Gastroesophageal sphincter (tissue), 4 donors: ENCODE data around the gene YWHAH. TPM values are rescaled to one million over a fixed set of nuclear protein-coding genes. Genes with fewer than 3 reads are reported as not detected.

Experiments
- ATAC-seq: fragments of 150-250 bp; one replicate; pipeline ENCODE4 v1.9.1; 2016; ENCODE audit warnings: mild to moderate bottlenecking, moderate library complexity
- H3K27ac ChIP-seq, 4 donors: fragments of 200-600 bp; sonication (generic) in 3 of 4; 1 replicate in 3 of 4; 2 replicates in 1 of 4; pipeline ENCODE4 v1.5.1; 2016 to 2019
- H3K27me3 ChIP-seq: fragments of 200-600 bp; sonication (generic); one replicate; pipeline ENCODE4 v1.5.1; 2019
- H3K36me3 ChIP-seq, 2 donors: fragments of 200-600 bp; sonication (generic); one replicate each; pipeline ENCODE4 v1.5.1; 2019; ENCODE audit warnings: control low read depth in 1 of 2
- H3K4me1 ChIP-seq, 3 donors: fragments of 200-600 bp; sonication (generic); 1 replicate in 2 of 3; 2 replicates in 1 of 3; pipeline ENCODE4 v1.5.1; 2016 to 2019; ENCODE audit warnings: control low read depth in 2 of 3
- H3K4me3 ChIP-seq, 2 donors: fragments of 200-600 bp; sonication (generic); one replicate each; pipeline ENCODE4 v1.5.1; 2019; ENCODE audit warnings: mild to moderate bottlenecking in 1 of 2, moderate library complexity in 1 of 2
- H3K9me3 ChIP-seq, 3 donors: fragments of 200-600 bp; sonication (generic); one replicate each; pipeline ENCODE4 v1.5.1; 2017 to 2019; ENCODE audit warnings: control low read depth in 2 of 3
- CTCF ChIP-seq, 4 experiments: fragments of 200-600 bp in 2 of 4; fragments of 450-650 bp in 2 of 4; sonication (generic) in 1 of 4; IDR thresholded peaks; one replicate each; pipeline ENCODE4 v1.5.1; 2017 to 2019; ENCODE audit warnings: antibody characterized with exemption in 4 of 4, mild to moderate bottlenecking in 2 of 4, moderate library complexity in 2 of 4
- EP300 ChIP-seq: sonication (generic); formaldehyde crosslinking; IDR thresholded peaks from one replicate; pipeline ENCODE4 v1.6.1; 2017; ENCODE audit warnings: antibody characterized with exemption, mild to moderate bottlenecking
- POLR2A ChIP-seq, 2 donors: fragments of 450-650 bp; IDR thresholded peaks; one replicate each; pipeline ENCODE4 v1.6.1; 2017; ENCODE audit warnings: antibody characterized with exemption in 2 of 2, mild to moderate bottlenecking in 2 of 2, moderate library complexity in 1 of 2
- POLR2AphosphoS5 ChIP-seq: sonication (generic); formaldehyde crosslinking; IDR thresholded peaks from one replicate; pipeline ENCODE4 v1.6.1; 2017; ENCODE audit warnings: antibody characterized with exemption
- WGBS, 2 donors: methylation state at CpG; one replicate each; pipeline ENCODE4 v1.1.5; 2018; ENCODE audit warnings: low coverage in 1 of 2; 5-methylcytosine and 5-hydroxymethylcytosine counted together
- total RNA-seq, 4 donors: library from RNA; depleted of rRNA; stranded (reverse); fragments of >200 nt; gene quantifications; one replicate each; pipeline ENCODE4 v1.1.0, GENCODE V29; 2016

YWHAH gene
- total RNA-seq, 4 donors from 2014 or later, result 127 to 263 (median 169) TPM

GRCh38 chr22:31951194-31952093 is 7.1 kb downstream of the YWHAH start:
- whole genome bisulfite sequencing, 2 donors, result 47 to 58% methylated on average over 3 to 7 of the region's 8 CpGs
- Histone ChIP-seq H3K4me3 (no peak overlapping the region), H3K27ac (peak overlapping the region; percentile 40 to 84 (median 80)), H3K9me3 (no peaks in the 10 kb centered on the region), H3K36me3 (peaks cover 0 to 34% of the 10 kb centered on the region in 2 donors), H3K4me1 (peaks cover 11 to 87% (median 54%) of the 10 kb centered on the region in 3 donors), H3K27me3 (no peaks in the 10 kb centered on the region)
- TF ChIP-seq EP300, result no peak
- no peak for TF ChIP-seq CTCF (IDR thresholded peaks at IDR 0.05)
- TF ChIP-seq POLR2A (IDR thresholded peaks at IDR 0.05), result no peak
- no peak for TF ChIP-seq POLR2AphosphoS5
- ATAC-seq, result no peak

GRCh38 chr22:31952094-31952401 is 7.7 kb downstream of the YWHAH start:
- TF ChIP-seq EP300 (no peak), POLR2A (IDR thresholded peaks at IDR 0.05) (no peak), CTCF (IDR thresholded peaks at IDR 0.05) (no peak), POLR2AphosphoS5 (no peak)
- 29 to 56% methylated on average over 2 of the region's 2 CpGs for WGBS, 2 donors
- no peak for ATAC-seq
- peaks cover 11 to 81% (median 48%) of the 10 kb centered on the region in 3 donors for H3K4me1 ChIP-seq
- H3K27ac ChIP-seq, result peak overlapping the region; percentile 40 to 84 (median 80)
- H3K36me3 ChIP-seq, result peaks cover 0 to 40% of the 10 kb centered on the region in 2 donors
- no peaks in the 10 kb centered on the region for H3K9me3 ChIP-seq
- H3K27me3 ChIP-seq, result no peaks in the 10 kb centered on the region
- no peak overlapping the region for H3K4me3 ChIP-seq

GRCh38 chr22:31952472-31952871 is 8.1 kb downstream of the YWHAH start:
- Histone ChIP-seq H3K9me3 (no peaks in the 10 kb centered on the region), H3K27ac (peak overlapping the region; percentile 40 to 84 (median 80)), H3K4me1 (peaks cover 11 to 76% (median 48%) of the 10 kb centered on the region in 3 donors), H3K4me3 (no peak overlapping the region), H3K27me3 (no peaks in the 10 kb centered on the region), H3K36me3 (peaks cover 0 to 44% of the 10 kb centered on the region in 2 donors)
- TF ChIP-seq POLR2AphosphoS5 (peak; percentile 91), POLR2A (IDR thresholded peaks at IDR 0.05) (no peak)
- WGBS, 2 donors, result 0 to 13% methylated on average over 1 to 2 of the region's 2 CpGs
- peak; percentile 78 for ATAC-seq

GRCh38 chr22:31953261-31953660 is 8.9 kb downstream of the YWHAH start:
- Histone ChIP-seq H3K27ac (peak overlapping the region in 3 of 4 donors; percentile 78 to 84 (median 82)), H3K36me3 (peaks cover 0 to 48% of the 10 kb centered on the region in 2 donors), H3K4me1 (peaks cover 11 to 69% (median 45%) of the 10 kb centered on the region in 3 donors), H3K27me3 (no peaks in the 10 kb centered on the region), H3K9me3 (no peaks in the 10 kb centered on the region), H3K4me3 (no peak overlapping the region)
- TF ChIP-seq POLR2A (IDR thresholded peaks at IDR 0.05), result no peak
- TF ChIP-seq EP300, result no peak
- no peak for TF ChIP-seq CTCF (IDR thresholded peaks at IDR 0.05)
- no peak for TF ChIP-seq POLR2AphosphoS5
- no peak for ATAC-seq
- 77 to 82% methylated on average over 3 of the region's 3 CpGs for WGBS, 2 donors

- H3K27me3 ChIP-seq, result no peaks in the 10 kb centered on the region
- peak; percentile 58 for ATAC-seq
- no peak overlapping the region for H3K4me3 ChIP-seq
- H3K9me3 ChIP-seq, result no peaks in the 10 kb centered on the region
- peak overlapping the region; percentile 40 to 82 (median 62) for H3K27ac ChIP-seq
- peaks cover 0 to 45% of the 10 kb centered on the region in 2 donors for H3K36me3 ChIP-seq
- WGBS, 2 donors, result 70 to 71% methylated on average over 7 to 9 of the region's 11 CpGs
- H3K4me1 ChIP-seq, result peaks cover 11 to 59% (median 45%) of the 10 kb centered on the region in 3 donors
- TF ChIP-seq POLR2A (IDR thresholded peaks at IDR 0.05), result no peak
Observed at GRCh38 chr22:31954535-31955523, 10.5 kb downstream of the YWHAH start.
